Neuron (in vitro differentiated cells): ENCODE results near the gene ATMIN.

ENCODE experiments used
- H2AFZ ChIP-seq: one replicate; pipeline ENCODE4 v1.6.1; 2013; ENCODE audit warnings: low read depth, mild to moderate bottlenecking, inconsistent platforms, low read length, moderate library complexity
- H3K27me3 ChIP-seq: one replicate; pipeline ENCODE4 v1.6.1; 2013; ENCODE audit warnings: low read length; ENCODE audit not compliant: insufficient read depth
- H3K36me3 ChIP-seq: one replicate; pipeline ENCODE4 v1.6.1; 2013; ENCODE audit warnings: low read length; ENCODE audit not compliant: insufficient read depth
- H3K4me1 ChIP-seq: one replicate; pipeline ENCODE4 v1.6.1; 2013; ENCODE audit warnings: low read length; ENCODE audit not compliant: insufficient read depth
- H3K4me3 ChIP-seq: 2 replicates; pipeline ENCODE4 v1.5.1; 2013; ENCODE audit warnings: mild to moderate bottlenecking, low read length, moderate library complexity
- H3K9me3 ChIP-seq: one replicate; pipeline ENCODE4 v1.6.1; 2013; ENCODE audit warnings: low read length

ATMIN gene

GRCh38 chr16:81012974-81013373 lies 22.7 kb upstream of the ATMIN start:
- peaks cover 56% of the 10 kb centered on the region for H3K36me3 ChIP-seq
- no peaks in the 10 kb centered on the region for H3K27me3 ChIP-seq
- H3K4me3 ChIP-seq: no peak overlapping the region
- no peak overlapping the region for H2AFZ ChIP-seq
- H3K4me1 ChIP-seq: peaks cover 2% of the 10 kb centered on the region
- no peaks in the 10 kb centered on the region for H3K9me3 ChIP-seq

- Histone ChIP-seq H3K4me1 (no peaks in the 10 kb centered on the region), H3K27me3 (no peaks in the 10 kb centered on the region), H3K36me3 (peaks cover 73% of the 10 kb centered on the region), H3K4me3 (no peak overlapping the region), H2AFZ (no peak overlapping the region), H3K9me3 (no peaks in the 10 kb centered on the region)
These were observed 21.0 kb upstream of the ATMIN start for GRCh38 chr16:81014672-81015071.

GRCh38 chr16:81018496-81018895 lies 17.1 kb upstream of the ATMIN start:
- H3K4me3 ChIP-seq: no peak overlapping the region
- H3K36me3 ChIP-seq: peaks cover 86% of the 10 kb centered on the region

DNA sequence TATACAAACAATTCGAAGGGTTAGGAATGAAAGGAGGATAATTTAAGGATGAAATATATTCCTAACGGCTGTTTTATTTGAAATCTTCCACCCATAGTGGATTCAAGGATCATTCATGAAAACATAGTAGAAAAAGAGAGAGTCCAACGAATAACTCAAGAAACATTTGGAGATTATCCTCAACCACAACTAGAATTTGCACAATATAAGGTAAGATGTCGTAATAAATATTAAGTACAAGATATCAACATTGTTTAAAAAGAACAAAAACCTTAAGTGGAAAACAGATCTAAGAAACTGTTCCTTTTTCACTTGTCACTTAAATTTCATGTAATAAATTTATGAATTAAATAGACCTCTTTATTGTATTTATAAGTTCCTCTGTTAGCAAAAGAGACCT lies 9.2 kb upstream of the ATMIN start:
- H3K4me1 ChIP-seq: no peaks in the 10 kb centered on the region
- H3K4me3 ChIP-seq: no peak overlapping the region
- H3K27me3 ChIP-seq: no peaks in the 10 kb centered on the region
- H2AFZ ChIP-seq: no peak overlapping the region
- no peaks in the 10 kb centered on the region for H3K9me3 ChIP-seq
- H3K36me3 ChIP-seq: peaks cover 65% of the 10 kb centered on the region

More at GRCh38 chr16:81018496-81018895, 17.1 kb upstream of the ATMIN start:
- H3K4me1 ChIP-seq: no peaks in the 10 kb centered on the region
- no peaks in the 10 kb centered on the region for H3K27me3 ChIP-seq
- H3K9me3 ChIP-seq: no peaks in the 10 kb centered on the region
- H2AFZ ChIP-seq: no peak overlapping the region

DNA sequence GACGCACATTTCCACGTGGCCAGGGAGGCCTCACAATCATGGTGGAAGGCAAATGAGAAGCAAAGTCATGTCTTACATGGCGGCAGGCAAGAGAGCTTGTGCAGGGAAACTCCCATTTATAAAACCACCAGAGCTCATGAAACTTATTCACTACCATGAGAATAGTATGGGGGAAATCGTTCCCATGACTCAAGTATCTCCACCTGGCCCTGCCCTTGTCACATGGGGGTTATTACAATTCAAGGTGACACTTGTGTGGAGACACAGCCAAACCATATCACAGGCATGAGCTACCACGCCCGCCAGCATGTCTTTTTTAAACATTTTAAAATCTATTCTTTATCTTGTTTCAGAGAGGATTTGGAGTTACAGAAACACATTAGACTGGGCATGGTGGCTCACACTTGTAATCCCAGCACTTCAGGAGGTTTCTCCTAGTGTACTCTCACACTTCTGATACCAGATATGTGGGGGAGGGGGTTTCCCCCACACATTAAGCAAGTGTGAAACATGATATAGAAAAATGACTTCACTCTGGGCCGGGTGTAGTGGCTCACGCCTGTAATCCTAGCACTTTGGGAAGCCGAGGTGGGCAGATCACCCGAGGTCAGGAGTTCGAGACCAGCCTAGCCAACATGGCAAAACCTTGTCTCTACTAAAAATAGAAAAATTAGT lies 5.6 kb upstream of the ATMIN start:
- no peaks in the 10 kb centered on the region for H3K27me3 ChIP-seq

DNA sequence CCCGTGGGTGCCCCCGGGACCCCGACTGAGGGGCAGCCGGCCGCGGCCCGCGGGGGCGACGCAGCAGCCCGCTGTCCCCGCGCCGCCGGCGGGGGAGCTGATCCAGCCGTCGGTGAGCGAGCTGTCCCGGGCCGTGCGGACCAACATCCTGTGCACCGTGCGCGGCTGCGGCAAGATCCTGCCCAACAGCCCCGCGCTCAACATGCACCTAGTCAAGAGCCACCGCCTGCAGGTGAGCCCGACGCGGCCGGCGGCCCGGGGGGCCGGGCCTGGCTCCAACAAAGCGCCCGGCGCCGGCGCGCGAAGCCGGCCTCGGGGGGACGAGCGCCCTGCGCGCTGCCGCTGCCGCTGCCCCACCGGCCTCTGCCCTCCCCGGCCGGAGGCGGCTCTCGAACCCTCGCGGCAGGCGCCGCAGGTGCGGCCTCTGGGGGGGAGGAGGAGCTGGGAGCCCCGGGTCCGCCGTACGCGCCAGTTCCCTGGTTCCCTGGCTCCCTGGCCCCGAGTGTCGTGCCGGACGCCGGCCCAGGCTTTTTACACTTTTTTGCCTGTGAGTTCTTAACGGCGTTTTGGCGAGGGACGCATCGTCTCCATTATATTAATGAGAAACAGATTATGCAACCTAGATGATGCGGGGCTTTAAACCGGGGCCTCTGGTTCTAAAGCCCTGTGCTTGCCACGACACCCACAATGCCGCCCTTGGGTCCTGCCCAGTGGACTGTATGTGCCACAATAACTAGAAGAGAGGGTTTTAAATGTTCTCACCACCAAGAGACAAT lies 521 bp downstream of the ATMIN start:
- Histone ChIP-seq H3K4me3 (peak overlapping the region; percentile 67), H3K36me3 (peaks cover 32% of the 10 kb centered on the region), H3K27me3 (no peaks in the 10 kb centered on the region), H3K4me1 (peaks cover 9% of the 10 kb centered on the region), H3K9me3 (no peaks in the 10 kb centered on the region), H2AFZ (peak overlapping the region; percentile 58)

More for the DNA sequence above, 5.6 kb upstream of the ATMIN start:
- Histone ChIP-seq H3K4me1 (no peaks in the 10 kb centered on the region), H3K9me3 (no peaks in the 10 kb centered on the region), H3K36me3 (peaks cover 38% of the 10 kb centered on the region), H2AFZ (no peak overlapping the region), H3K4me3 (no peak overlapping the region)

GRCh38 chr16:81036751-81037350 lies 1.2 kb downstream of the ATMIN start:
- peak overlapping the region; percentile 67 for H3K4me3 ChIP-seq
- H3K4me1 ChIP-seq: peaks cover 9% of the 10 kb centered on the region
- H2AFZ ChIP-seq: no peak overlapping the region
- H3K36me3 ChIP-seq: peaks cover 38% of the 10 kb centered on the region
- H3K27me3 ChIP-seq: no peaks in the 10 kb centered on the region
- H3K9me3 ChIP-seq: no peaks in the 10 kb centered on the region

DNA sequence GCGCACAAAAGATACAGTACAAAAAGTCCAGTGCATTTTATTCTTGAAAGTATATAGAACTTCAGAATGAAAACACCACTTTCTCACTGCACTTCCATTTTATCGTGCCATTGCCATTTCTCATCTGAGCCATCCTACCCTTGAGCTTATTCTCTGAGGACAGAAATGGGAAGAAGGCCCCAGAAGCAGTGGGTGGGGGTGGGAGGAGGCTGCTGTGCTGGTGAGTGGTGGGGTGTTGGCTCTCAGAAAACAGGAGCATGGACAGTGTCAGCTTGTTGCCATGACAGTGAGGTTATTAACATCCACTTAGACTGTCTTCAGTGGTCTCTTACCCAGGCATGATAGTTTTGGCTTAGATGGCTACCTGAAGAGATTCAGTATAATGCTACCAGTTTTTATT lies 4.5 kb downstream of the ATMIN start:
- Histone ChIP-seq H3K27me3 (no peaks in the 10 kb centered on the region), H3K4me3 (no peak overlapping the region), H3K4me1 (peaks cover 9% of the 10 kb centered on the region), H3K9me3 (no peaks in the 10 kb centered on the region), H3K36me3 (peaks cover 70% of the 10 kb centered on the region), H2AFZ (no peak overlapping the region)

GRCh38 chr16:81040842-81041241 lies 5.2 kb downstream of the ATMIN start:
- no peak overlapping the region for H3K4me3 ChIP-seq
- H2AFZ ChIP-seq: no peak overlapping the region
- H3K36me3 ChIP-seq: peaks cover 75% of the 10 kb centered on the region
- H3K27me3 ChIP-seq: no peaks in the 10 kb centered on the region
- peaks cover 9% of the 10 kb centered on the region for H3K4me1 ChIP-seq
- no peaks in the 10 kb centered on the region for H3K9me3 ChIP-seq

DNA sequence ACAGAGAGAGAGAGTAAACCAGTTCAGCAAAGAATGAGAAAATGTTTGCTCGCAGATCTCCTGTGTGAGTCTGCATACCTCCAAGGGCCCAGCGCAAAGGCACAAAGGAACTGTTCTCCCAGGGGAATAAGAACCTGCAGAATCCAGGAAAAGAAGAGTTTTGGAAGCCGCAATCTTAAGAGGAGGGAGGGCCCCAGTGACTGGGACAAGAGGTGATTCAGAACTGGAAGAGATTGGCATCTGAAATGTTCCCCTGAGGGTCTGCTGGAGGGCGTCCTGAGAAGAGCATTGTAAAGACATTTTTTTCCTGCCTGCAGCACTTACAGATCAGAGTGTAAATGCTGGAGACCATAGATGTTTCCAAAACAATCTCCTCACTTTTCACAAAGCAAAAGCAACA lies 6.1 kb downstream of the ATMIN start:
- peaks cover 79% of the 10 kb centered on the region for H3K36me3 ChIP-seq
- H3K9me3 ChIP-seq: no peaks in the 10 kb centered on the region
- no peak overlapping the region for H2AFZ ChIP-seq
- H3K4me1 ChIP-seq: peaks cover 7% of the 10 kb centered on the region
- H3K27me3 ChIP-seq: no peaks in the 10 kb centered on the region
- H3K4me3 ChIP-seq: no peak overlapping the region

GRCh38 chr16:81042821-81043220 lies 7.2 kb downstream of the ATMIN start:
- Histone ChIP-seq H3K27me3 (no peaks in the 10 kb centered on the region), H3K9me3 (no peaks in the 10 kb centered on the region), H3K36me3 (peaks cover 74% of the 10 kb centered on the region), H3K4me1 (no peaks in the 10 kb centered on the region), H2AFZ (no peak overlapping the region), H3K4me3 (no peak overlapping the region)

DNA sequence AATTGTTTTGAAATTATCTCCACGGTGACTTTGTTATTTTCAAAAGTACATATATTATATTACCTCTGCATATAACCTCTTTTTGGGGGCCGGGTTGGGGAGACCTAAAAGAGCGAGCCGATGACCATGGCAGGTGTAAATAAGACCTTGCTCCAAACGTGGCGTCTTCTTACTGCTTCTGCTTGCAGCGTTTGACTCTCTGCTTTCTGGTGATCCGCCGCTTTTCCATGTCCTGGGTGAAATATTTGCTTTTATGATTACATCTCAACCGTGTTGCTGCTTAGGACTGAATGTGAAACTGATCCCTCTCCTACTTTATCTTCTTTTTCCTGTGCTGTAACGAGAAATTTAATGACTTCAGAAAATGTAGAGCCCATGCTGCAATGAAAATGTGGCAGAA lies 18.1 kb downstream of the ATMIN start:
- Histone ChIP-seq H3K4me3 (no peak overlapping the region), H2AFZ (no peak overlapping the region), H3K9me3 (no peaks in the 10 kb centered on the region), H3K27me3 (no peaks in the 10 kb centered on the region), H3K4me1 (no peaks in the 10 kb centered on the region), H3K36me3 (no peaks in the 10 kb centered on the region)

GRCh38 chr16:81060576-81061306 lies 25.1 kb downstream of the ATMIN start:
- H3K36me3 ChIP-seq: peaks cover 4% of the 10 kb centered on the region
- H3K9me3 ChIP-seq: no peaks in the 10 kb centered on the region
- H3K4me1 ChIP-seq: no peaks in the 10 kb centered on the region
- no peak overlapping the region for H3K4me3 ChIP-seq
- H2AFZ ChIP-seq: no peak overlapping the region
- no peaks in the 10 kb centered on the region for H3K27me3 ChIP-seq
